GM19238 (cell line): Measurements from ENCODE around the gene PYGM.

Source experiments
- DNase-seq: peaks from one replicate; pipeline ENCODE4 v3.0.0; 2011; ENCODE audit warnings: low spot score; ENCODE audit not compliant: insufficient read length

Gene PYGM

DNA sequence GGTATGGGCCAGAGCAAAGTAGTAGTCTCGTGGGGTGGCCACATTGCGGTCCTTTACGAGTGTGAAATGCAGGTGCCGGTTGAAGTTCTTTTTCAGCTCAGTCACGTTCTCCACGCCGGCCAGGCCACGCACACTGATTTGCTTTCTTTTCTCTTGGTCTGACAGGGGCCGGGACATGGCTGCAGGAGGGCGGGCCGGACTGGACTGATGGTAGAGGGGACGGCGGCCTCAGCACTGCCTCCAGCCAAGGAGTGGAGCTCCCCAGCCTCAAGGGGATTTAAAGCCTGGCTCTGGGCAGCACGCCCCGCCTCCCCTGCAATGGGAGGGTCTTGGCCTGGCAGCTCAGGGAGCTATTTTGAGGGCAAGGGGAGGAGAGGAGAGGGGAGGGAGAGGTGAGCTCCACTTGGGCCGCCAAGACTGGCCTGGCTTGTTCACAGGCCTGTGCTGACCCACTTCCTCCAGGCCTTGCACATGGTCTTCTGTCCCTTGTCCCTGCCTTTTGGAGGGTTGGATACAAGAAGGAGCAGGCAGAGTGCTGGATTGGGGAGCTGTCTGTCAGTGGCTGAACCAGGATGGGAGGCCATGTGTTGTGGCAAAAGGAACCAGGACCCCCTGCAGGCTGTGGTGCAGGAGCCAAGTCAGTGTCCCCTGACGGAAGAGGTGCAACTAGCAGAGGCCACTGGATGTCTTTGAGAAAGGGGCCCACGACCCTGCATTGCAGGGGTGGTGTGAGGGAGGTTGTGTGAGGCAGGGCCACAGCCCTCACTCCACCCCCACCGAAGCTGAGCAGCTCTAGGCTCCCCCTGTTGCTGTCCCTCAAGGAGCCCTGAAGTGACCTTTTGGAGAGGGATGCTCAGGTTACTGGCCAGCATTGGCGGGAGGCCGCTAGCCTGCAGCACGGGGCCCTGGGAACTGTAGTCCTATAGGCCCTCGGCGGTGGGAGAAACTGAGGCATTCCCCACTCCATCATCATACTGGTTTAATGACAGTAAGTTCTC is at the start of gene PYGM:
Gene PYGM (minus strand): TSS at position 253 of the 998 bp plus-strand sequence. CDS start 76 bp downstream, at position 177.
- DNase-seq, result no peak

DNA sequence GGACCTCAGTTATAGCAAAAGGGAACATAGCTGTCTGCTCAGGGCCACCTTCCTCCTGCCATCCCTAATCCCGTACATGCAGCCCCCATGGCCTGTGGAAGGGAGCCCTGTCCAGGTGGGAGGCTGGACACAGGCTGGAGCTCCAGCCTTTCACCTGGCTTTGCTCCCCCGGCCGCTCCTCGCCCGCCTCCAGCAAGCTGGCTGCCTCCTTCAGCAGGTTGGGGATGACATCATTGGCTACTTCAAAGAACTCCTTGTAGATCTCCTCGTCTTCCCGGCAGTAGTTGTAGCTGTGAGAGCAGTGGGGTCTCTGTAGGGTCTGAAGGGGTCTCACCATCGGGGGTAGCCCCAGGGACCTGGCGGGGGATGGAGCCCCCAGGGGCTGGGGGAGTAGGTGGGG is 45.7 kb upstream of the PYGM start:
- DNase-seq, result no peak

DNA sequence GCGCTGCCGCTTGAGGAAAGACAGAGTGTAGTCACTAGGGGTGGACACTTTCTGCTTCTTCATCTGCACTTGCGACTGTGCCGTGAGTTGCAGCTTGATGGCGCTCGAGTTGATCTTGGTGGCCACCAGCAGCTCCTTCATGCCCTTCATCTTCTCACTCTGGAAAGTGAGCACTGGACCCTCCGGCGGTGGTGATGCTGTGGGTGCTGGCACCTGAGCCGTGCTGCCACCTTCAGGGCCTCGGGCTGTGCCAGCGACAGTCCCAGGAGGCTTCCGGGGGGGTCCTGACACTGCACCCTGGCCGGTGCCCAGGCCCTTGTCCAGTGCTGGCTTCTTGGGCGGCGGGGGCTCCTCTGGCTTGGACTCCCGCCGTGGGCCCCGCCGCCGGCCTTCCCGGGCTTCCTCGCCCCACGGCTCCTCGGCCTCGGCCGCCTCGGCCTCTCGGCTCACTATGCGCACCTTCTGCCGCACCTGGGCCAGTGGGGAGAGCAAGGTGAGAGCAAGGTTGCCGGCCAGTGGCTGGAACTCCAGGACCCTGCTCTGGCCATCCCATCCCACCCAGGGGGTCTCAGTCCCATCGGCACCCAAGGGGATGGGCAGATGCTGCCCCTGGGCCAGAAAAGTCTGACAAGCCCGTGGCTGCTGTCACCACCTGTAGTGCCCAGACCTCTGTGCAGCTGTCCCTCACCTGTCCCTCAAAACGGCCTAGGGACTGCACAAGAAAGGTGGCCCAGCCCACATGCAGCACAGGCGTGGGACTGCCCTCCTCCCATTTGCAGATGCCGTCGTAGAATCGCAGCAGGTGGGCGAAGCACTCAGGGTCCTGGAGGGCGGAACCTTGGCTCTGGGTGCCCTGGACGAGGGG is 44.8 kb upstream of the PYGM start:
- no peak for DNase-seq

DNA sequence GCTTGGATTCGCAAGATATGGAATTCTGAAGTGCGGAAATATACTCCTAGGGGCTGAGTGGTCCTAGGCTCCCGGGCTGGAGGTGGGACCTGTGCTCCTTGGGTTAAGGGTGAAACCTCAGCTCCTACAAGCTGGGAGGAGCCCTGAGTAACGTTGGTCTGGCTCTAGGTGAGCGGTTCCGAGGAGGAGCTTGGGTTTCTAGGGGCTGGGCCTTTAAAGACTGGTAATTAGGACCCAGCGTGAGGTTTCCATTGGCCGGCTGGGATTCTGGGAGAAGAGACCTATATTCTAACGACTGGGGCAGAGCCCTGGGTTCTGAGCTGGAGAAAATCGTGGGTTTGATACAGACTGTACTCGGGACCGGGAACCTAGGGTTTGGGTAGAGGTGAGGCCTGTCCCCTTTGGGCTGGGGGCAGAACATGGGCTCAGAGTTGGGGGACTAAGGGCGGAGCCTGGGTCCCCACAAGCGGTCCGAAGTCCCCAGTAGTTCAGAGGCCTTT is 44.1 kb upstream of the PYGM start:
- DNase-seq, result no peak

DNA sequence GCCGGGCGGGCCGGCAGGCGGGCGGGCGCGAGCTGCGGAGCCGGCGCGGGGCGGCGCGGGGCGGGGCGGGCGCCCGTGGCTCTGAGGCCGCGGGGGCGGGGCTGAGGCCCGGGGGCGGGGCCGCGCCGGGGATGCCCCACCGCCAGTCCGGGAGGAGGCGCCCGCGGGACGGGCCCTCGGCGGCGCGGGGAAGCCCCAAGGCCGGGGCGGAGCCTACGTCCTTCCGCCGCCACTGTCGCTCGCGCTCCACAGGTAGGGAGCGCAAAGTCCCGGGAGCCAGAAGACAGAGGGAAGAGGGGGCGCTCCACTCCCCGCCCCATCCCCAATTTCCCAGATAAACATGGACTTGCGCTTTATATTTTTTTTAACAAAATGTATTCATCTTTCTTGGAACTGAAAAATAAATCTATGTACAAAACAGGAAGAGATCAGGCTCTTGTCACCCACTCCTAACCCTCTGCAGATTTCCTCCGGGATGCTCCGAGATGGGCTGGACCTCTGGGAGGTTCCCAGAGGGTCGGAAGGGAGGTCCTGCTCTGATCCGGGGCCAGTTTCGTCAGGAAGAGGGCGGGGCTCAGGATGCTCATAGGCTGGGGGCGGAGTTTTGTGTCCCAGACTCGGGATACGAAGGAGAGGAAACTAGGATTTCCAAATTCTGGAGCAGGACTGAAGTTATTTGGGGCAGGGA is 43.5 kb upstream of the PYGM start, which contains the start of gene MAP4K2:
Gene MAP4K2 (minus strand): TSS at position 57 of the 688 bp plus-strand sequence. CDS start 65 bp downstream, outside the sequence.
- peak; percentile 95 for DNase-seq

DNA sequence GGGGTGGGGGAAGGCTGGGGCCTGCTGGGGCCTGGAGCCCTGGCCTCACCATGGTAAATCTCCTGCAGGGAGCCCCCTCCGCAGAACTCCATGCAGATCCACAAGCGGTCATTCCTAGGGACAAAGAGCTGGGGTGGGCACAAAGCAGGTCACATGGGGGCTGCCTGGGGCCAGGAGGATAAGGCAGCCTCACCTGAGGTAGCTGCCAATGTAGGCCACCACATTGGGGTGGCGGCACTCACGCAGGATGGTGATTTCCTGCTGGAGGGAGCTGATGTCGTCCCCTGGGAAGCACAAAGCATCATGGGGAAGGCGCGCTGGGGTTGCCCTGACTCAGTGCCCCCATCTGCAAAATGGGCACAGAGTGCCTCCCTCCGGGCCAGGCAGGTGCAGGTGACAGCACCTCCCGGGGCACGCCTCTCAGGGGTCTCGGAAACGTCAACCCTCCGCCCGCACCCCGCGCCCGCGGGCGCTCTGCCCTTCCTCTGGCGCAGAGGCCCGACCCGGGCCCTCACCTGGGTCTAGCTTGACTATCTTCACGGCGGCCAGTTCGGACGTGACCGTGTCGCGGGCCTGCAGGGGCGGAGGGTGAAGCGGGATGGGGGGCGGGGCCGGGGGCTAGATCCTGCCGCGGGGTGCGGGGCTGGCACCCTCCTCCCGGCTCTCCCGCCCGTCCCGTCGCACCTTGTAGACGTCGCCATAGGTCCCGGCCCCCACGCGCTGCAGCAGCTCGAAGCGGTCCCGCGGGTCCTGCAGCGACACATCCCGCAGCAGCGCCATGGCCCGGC is 42.8 kb upstream of the PYGM start:
- no peak for DNase-seq

DNA sequence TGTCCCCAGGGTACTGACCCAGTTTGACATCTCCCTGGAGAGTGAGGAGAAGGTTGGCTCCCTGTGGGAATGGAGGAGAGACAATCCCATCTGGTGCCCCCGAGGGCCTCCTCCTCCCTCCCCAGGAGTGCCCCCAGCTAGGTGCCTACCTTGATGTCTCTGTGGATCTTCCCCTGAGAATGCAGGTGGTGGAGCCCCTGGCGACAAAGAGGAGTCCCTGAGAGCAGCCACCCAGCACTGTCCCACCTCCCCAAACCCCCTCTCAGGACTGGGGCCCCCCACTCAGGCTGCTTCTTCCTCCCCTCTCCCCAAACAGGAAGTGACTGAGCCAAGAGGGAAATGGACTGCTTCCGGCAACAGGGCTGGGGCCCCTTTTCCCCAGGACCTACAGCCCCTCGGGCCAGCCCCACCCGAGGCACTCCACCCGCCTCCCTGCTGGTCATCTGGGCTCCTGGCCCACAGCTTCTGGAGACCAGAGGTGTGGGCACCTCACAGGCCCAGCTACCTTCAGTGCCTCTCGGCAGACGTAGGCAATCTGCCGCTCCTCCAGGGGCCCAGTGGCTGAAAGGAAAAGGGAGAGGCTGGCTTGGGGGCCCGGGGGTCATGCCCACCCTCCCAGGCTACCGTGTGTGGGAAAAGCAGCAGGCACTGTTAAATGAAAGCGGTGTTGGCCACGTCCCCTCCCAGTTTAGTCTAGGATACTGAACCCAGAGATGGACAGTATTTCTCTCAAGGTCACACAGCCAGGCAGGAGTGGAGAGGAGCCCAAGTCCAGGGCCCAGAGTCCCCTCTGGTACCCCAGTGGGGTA is 42.0 kb upstream of the PYGM start:
- DNase-seq, result no peak

DNA sequence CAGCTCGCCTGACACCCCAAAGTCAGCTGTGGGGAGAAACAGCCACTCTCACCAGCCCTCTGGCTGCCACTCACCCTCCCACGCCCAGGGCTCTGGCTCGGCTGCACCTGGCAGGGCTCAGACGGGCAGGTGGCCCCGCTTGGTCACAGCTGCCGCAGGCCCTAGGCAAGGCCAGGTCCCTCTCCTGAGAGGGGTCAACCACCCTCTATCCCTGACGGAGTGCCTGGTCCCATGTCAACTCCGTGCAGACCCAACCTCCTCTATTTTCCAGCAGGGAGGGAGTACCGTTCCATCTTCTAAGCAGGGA is 41.3 kb upstream of the PYGM start:
- DNase-seq, result no peak

DNA sequence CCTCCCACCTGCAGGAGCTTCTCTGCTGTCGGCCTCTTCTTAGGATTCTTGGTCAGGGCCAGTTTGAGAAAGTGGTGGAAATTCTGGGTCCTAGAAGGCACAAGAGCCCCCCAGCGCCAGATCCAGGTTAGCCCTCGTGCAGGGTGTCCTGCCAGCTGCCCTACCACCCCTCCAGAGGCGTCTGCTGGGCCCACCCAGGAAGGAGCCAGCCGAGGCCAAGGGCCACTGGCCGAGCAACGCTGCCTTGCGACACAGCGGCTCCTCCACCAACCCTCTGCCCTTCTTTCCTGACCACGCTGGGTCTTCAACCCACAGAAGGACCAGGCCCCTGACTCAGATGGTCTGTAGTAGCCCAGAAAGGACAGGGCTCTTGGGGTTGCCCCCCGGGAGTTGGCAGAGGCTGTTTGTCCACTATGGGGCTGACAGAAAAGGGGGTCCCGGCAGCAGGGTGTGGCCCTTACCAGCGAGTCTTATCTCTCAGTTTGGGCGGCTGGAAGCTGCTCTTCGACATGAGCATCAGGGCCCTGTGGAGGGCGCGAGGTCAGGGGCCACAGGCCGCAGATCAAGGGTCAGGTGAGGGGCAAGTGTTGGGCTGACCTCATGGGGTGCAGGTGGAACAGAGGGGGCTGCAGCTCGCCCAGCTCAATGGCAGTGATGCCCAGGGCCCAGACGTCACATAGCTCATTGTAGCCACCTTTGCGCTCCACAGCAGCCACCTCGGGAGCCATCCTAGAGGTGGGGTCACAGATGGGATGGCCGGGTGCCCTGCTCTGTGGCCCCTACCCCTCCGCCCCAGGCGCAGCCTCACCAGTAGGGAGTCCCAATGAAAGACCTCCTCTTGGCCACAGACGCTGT is 40.8 kb upstream of the PYGM start:
- DNase-seq, result no peak

DNA sequence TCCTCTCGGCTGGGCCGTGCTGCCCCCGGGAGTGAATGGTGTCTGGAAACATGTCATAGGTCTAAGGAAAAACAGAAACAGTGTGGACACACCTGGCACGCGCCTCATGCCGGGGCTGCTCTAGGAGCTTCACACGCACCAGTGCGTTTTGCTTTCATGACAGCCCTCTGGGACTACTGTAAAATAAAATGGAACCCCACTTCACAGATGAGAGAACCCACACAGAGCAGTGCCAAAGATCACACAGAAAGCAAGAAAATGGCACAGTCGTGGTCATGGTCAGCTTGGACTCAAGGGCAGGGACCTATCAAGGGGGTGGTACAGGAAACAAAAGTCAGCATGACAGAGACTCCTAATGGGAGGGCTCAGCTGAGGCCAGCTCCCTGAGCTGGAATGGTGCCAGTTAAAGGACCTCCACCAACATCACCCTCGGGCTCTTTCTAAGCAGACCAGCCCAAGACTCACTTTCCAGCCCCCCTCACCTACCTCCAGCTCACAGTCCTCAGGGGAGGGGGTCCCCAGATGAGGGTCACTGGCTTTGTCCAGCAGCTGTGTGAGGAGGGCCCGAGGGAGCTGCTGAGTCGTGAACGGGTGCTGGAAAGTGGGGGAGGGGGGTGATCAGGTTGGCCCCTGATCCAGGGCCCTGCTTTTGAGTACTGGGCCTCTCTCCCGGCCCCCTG is 40.0 kb upstream of the PYGM start:
- DNase-seq, result peak; percentile 50

DNA sequence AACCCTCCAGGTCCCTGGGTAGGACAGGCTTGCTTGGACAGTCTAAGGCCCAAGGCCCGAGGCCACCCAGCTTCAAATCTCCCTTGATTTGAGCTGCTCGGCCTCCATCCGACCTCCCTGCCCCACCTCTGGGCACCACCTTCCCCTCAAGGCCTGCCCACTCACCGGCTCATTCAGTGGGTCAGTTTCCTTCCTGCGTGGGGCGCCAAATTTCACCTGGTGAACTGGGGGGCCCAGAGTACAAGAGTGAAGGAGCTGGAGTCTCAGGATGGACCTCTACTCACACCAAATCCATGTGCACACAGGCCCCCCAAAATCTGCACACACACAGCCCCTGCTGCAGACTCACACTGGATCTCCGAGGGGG is 39.5 kb upstream of the PYGM start:
- DNase-seq, result no peak

DNA sequence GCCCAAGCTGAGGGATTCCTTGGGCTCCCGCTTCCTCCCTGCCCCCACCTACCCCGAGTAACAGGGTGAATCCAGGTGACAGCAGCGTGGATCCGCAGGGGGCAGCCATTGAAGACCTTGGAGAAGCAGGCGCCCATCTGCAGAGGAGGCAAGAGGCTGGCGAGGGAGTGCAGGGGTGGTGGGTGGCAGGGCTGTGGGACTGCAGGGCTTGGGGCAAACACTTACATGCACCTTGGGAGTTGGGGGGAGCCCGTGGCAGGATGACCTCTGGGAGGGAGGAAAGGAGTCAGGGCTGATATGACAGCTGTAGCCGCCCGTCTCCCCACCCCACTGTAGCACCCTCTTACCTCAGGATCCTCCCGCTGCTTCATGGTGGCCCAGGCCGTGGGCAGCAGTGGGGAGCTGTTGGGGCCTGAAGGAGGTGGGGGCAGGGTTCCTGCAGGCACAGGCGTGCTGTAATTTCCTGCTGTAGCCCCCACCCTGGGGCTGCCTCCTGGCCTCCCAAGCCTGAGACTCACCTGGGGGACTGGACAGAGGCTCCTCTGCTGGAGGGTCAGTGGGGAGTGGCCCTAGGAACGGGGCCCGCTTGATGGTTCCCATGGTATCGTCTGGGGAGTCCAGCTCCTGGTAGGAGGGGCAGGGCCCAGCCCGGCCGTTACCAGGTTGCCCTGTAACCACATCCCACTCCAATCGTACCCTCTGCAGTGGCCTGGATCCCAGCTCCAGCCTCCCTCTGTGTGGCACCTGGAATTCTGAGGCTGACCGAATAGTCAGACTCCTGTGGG is 37.2 kb upstream of the PYGM start:
- no peak for DNase-seq

DNA sequence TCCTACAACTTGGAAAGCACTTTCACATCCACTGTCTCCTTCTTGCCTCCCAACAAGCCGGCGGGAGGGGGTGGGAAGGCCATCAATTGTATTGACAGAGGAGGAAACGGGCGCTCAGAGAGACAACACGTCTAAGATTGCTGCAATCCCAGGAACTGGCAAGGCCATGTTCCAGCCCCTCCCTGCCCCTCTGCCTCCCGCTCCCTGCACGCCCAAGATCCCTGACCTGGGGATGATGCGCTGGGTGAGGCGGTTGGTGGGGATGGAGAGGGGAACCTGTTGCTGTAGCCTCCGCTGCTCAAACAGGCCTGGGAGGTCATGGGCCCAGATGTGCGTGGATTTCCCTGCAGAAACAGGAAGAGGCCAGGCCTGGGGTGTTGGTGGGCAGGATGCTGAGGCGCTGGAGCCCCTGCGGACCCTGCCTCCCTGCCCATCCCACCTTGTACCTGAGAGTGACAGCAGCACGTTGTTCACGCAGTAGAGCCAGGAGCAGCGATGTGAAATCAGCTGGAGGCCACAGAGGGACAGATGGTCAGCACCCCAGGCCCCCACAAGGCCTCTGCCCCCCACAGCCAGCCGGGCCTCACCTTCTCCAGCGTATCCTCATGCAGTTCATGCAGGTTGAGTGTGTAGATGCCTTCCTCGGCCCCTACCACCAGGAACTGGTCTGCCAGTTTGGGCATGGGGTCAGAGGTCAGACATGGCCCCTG is 36.4 kb upstream of the PYGM start:
- no peak for DNase-seq

DNA sequence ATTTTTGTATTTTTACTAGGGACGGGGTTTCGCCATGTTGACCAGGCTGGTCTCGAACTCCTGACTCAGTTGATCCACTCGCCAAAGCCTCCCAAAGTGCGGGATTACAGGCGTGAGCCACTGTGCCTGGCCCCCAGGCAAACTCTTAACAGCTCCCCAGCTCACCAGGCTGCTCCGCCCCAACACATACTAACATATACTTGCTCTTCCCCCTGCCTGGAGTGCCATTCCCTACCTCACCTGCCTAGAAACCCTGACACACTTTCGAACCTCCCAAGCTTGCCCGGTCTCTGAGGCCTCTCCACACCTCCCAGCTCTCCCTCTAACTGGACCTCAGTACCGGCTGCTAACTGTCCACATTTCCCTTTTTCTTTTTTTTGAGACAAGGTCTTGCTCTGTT is 34.8 kb upstream of the PYGM start:
- DNase-seq, result no peak

DNA sequence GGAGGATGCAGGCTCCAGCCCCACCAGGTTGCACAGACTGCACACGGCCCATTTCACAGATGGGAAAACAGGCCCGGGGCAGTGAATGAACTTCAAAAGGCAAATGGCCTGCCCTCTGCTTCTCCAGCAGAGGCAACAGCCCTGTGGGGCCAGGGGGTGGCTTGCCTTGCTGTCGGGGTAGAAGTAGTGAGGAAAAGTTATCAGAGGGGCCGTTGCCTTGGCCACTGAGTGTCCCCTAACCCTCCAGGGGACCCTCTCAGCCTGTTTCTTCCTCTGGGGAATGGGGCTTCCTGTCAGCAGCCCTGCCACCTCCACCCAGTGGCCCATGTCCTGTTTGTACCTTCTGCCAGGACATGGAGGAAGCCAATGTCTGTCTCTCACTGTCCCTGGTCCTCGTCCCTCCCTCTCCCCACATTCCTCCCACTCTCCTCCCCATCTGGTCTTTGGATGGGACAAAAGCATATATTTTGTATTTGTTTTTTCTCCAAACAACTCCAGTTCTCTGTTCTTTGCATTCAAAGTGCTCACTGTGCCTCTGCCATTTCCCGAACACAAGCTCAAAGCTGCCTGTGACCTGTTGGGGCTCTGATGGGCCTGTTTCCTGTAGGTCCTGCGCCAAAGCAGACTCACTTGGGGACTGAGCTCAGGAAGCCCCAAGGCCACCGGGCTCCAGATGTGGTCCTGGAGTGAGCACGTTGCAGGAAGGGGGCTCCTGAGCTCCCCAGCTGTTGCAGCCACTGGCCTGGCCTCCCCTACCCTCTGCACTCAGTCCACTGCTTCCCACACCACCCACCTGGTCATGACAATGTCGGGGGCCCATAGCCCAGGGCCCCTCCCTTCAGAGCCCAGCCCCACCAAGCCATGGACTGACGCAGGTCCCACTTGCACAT is 33.7 kb upstream of the PYGM start:
- DNase-seq, result no peak

DNA sequence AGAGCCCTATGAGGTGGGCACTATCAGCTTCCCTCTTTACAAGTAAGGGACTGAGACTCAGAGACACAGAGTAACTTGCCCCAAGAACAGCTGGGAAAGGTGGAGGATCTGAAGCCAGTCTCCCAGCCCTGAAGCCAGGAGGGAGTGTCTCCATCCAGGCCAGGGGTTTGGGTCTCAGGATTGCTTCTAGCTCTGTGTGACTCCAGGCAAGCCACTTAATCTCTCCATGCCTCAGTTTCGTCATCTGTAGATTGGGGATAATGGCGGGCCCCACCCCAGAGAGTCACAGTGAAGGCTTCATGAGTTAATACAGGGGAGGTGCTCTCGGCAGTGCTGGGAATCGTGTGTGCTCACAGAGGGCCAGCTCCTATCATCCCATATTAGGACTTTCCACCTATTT is 32.7 kb upstream of the PYGM start:
- DNase-seq, result no peak
